ENCODE results near the gene KCTD5.

Gene KCTD5

GRCh38 chr16:2752850-2753732, 70.8 kb downstream of the KCTD5 start:
- peak; percentile 82 for DNase-seq

- DNase-seq = peak; percentile 21
These were observed 71.4 kb downstream of the KCTD5 start for GRCh38 chr16:2753733-2754020.

DNA sequence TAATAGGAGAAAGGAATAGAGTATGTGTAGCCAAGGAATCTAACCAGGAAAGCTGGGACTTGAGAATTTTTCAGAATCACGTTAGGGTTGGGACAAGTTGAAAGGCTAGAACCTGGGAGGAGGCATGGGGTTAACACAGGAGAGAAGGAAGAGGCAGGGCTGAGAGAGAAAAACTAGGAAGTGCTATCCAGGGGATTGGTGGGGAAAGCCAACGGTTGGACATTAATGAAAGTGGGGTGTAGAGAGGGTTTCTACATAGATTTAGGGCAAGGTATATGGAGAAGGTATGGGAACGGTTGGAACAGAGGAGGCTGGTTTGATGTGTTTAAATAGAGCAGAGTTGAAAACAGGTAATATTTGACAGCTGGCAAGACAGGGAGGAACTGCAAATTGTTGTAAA, 72.8 kb downstream of the KCTD5 start:
- DNase-seq = no peak

GRCh38 chr16:2756288-2757015, 74.1 kb downstream of the KCTD5 start:
- no peak for DNase-seq

DNA sequence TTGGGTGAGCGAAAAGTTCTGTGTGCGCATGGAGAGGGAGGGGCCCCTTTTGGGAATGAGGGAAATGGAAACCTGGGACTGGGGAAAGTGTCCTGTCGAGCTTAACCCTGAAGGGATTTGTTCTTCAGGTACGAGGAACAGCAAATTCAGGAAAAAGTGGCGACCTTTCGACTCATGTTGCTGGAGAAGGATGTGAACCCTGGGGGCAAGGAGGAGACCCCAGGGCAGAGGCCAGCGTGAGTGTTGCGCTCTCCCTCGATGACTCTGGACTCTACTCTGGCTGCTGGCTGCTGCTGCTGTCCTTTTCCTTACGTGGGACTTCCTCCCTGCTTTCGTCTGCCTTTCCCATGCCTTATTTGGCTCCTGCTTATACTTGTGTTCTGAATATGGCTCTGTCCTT, 75.0 kb downstream of the KCTD5 start:
- DNase-seq = no peak

Data from HCEC 1CT (cell line).